ENCODE measurements around the gene FREY1.

GRCh38 chr11:45857961-45858474, 49.1 kb downstream of the FREY1 start:
- TF ChIP-seq, protein P1, sequence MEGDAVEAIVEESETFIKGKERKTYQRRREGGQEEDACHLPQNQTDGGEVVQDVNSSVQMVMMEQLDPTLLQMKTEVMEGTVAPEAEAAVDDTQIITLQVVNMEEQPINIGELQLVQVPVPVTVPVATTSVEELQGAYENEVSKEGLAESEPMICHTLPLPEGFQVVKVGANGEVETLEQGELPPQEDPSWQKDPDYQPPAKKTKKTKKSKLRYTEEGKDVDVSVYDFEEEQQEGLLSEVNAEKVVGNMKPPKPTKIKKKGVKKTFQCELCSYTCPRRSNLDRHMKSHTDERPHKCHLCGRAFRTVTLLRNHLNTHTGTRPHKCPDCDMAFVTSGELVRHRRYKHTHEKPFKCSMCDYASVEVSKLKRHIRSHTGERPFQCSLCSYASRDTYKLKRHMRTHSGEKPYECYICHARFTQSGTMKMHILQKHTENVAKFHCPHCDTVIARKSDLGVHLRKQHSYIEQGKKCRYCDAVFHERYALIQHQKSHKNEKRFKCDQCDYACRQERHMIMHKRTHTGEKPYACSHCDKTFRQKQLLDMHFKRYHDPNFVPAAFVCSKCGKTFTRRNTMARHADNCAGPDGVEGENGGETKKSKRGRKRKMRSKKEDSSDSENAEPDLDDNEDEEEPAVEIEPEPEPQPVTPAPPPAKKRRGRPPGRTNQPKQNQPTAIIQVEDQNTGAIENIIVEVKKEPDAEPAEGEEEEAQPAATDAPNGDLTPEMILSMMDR (IDR thresholded peaks at IDR 0.05): no peak
- no peak for TF ChIP-seq POLR2A (IDR thresholded peaks at IDR 0.05)
